ENCODE data around the gene ATP5PD.

GRCh38 chr17:75012096-75012345, 34.7 kb downstream of the ATP5PD start:
- TF ChIP-seq, protein P1, sequence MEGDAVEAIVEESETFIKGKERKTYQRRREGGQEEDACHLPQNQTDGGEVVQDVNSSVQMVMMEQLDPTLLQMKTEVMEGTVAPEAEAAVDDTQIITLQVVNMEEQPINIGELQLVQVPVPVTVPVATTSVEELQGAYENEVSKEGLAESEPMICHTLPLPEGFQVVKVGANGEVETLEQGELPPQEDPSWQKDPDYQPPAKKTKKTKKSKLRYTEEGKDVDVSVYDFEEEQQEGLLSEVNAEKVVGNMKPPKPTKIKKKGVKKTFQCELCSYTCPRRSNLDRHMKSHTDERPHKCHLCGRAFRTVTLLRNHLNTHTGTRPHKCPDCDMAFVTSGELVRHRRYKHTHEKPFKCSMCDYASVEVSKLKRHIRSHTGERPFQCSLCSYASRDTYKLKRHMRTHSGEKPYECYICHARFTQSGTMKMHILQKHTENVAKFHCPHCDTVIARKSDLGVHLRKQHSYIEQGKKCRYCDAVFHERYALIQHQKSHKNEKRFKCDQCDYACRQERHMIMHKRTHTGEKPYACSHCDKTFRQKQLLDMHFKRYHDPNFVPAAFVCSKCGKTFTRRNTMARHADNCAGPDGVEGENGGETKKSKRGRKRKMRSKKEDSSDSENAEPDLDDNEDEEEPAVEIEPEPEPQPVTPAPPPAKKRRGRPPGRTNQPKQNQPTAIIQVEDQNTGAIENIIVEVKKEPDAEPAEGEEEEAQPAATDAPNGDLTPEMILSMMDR (IDR thresholded peaks at IDR 0.05): no peak
- TF ChIP-seq REST (IDR thresholded peaks at IDR 0.05; ENCODE audit: insufficient read depth in 1 of 2, low read depth in 2 of 2, low read length in 1 of 2): no peak
- no peak for TF ChIP-seq POLR2AphosphoS5 (IDR thresholded peaks at IDR 0.05; ENCODE audit: low read depth, low read length)
- TF ChIP-seq TCF7L2 (IDR thresholded peaks at IDR 0.05; ENCODE audit: low read depth, low read length): no peak

Data from Panc1 (cell line).